ENCODE measurements around the gene GTF2H4.

DNA sequence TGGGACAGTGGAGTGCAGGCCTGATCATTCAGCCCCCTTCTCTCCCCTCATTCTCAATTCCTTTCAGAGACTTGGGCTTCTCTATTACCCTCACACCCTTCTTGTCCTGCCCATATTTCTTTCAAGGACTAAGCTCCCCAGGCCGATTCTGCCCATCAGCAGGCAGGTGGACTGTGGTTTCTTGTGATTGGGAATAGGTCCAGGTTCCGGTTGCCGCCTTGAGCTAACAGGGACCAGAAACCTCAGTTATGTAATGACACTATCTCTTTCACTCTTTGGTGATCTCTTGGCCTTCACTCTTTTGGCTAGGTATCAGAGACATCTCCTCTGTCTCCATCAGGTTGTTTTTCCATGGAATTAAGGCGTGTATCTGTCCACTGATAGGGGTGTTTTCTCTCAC lies 39.2 kb downstream of the GTF2H4 start:
- TF ChIP-seq, protein P1, sequence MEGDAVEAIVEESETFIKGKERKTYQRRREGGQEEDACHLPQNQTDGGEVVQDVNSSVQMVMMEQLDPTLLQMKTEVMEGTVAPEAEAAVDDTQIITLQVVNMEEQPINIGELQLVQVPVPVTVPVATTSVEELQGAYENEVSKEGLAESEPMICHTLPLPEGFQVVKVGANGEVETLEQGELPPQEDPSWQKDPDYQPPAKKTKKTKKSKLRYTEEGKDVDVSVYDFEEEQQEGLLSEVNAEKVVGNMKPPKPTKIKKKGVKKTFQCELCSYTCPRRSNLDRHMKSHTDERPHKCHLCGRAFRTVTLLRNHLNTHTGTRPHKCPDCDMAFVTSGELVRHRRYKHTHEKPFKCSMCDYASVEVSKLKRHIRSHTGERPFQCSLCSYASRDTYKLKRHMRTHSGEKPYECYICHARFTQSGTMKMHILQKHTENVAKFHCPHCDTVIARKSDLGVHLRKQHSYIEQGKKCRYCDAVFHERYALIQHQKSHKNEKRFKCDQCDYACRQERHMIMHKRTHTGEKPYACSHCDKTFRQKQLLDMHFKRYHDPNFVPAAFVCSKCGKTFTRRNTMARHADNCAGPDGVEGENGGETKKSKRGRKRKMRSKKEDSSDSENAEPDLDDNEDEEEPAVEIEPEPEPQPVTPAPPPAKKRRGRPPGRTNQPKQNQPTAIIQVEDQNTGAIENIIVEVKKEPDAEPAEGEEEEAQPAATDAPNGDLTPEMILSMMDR (IDR thresholded peaks at IDR 0.05) = no peak
- no peak for TF ChIP-seq POLR2A (IDR thresholded peaks at IDR 0.05)
- no peak for TF ChIP-seq EP300 (IDR thresholded peaks at IDR 0.05)
